Measurements from ENCODE around the gene IQSEC2. TPM values are rescaled to one million over a fixed set of nuclear protein-coding genes. Genes with fewer than 3 reads are reported as not detected.

Gene IQSEC2
- total and polyA plus RNA-seq, 2 experiments from 2014 or later, result 4.4 to 7.0 TPM

GRCh38 chrX:53265771-53266574, 15.4 kb downstream of the IQSEC2 start:
- Histone ChIP-seq H3K79me2 (no peaks in the 10 kb centered on the region), H3K27me3 (no peaks in the 10 kb centered on the region), H3K4me2 (no peak overlapping the region), H4K20me1 (ENCODE audit: insufficient read depth, poor library complexity, severe bottlenecking) (no peaks in the 10 kb centered on the region), H3K4me1 (ENCODE audit: insufficient read depth) (no peaks in the 10 kb centered on the region), H2AFZ (no peak overlapping the region), H3K27ac (peak overlapping the region; percentile 73), H3K36me3 (replicated peaks; ENCODE audit: insufficient read depth, low read depth) (no peaks in the 10 kb centered on the region), H3K9me3 (ENCODE audit: low read depth) (no peaks in the 10 kb centered on the region), H3K4me3 (no peak overlapping the region), H3K9me2 (replicated peaks; ENCODE audit: insufficient read depth) (no peaks in the 10 kb centered on the region)
- no peak for DNase-seq (ENCODE audit: low spot score)
- 55% methylated on average over 8 of the region's 8 CpGs for WGBS (ENCODE audit: low lambda C conversion rate, missing lambda C conversion rate)
- TF ChIP-seq EZH2 (IDR thresholded peaks at IDR 0.05; ENCODE audit: borderline replicate concordance) (no peak), EZH2phosphoT487 (IDR thresholded peaks at IDR 0.05; ENCODE audit: low read depth, severe bottlenecking, unreplicated experiment) (no peak), CTCF (IDR thresholded peaks at IDR 0.05; ENCODE audit: poor library complexity) (no peak)

- WGBS (ENCODE audit: low lambda C conversion rate, missing lambda C conversion rate), result 67% methylated on average over 9 of the region's 11 CpGs
- no peak for DNase-seq (ENCODE audit: low spot score)
- no peak overlapping the region for H2AFZ ChIP-seq
- no peak overlapping the region for H3K4me2 ChIP-seq
- no peaks in the 10 kb centered on the region for H3K4me1 ChIP-seq (ENCODE audit: insufficient read depth)
- no peaks in the 10 kb centered on the region for H4K20me1 ChIP-seq (ENCODE audit: insufficient read depth, poor library complexity, severe bottlenecking)
- no peaks in the 10 kb centered on the region for H3K36me3 ChIP-seq (replicated peaks; ENCODE audit: insufficient read depth, low read depth)
- H3K4me3 ChIP-seq, result no peak overlapping the region
- no peaks in the 10 kb centered on the region for H3K27me3 ChIP-seq
- H3K79me2 ChIP-seq, result no peaks in the 10 kb centered on the region
- no peaks in the 10 kb centered on the region for H3K9me3 ChIP-seq (ENCODE audit: low read depth)
- H3K27ac ChIP-seq, result no peak overlapping the region
- no peak for TF ChIP-seq EZH2phosphoT487 (IDR thresholded peaks at IDR 0.05; ENCODE audit: low read depth, severe bottlenecking, unreplicated experiment)
- TF ChIP-seq EZH2 (IDR thresholded peaks at IDR 0.05; ENCODE audit: borderline replicate concordance), result no peak
- no peak for TF ChIP-seq CTCF (IDR thresholded peaks at IDR 0.05; ENCODE audit: poor library complexity)
- H3K9me2 ChIP-seq (replicated peaks; ENCODE audit: insufficient read depth), result no peaks in the 10 kb centered on the region
These were observed 17.7 kb downstream of the IQSEC2 start for GRCh38 chrX:53263597-53264094.

GRCh38 chrX:53262918-53263394, 18.4 kb downstream of the IQSEC2 start:
- Histone ChIP-seq H3K36me3 (replicated peaks; ENCODE audit: insufficient read depth, low read depth) (no peaks in the 10 kb centered on the region), H3K27me3 (no peaks in the 10 kb centered on the region), H3K9me3 (ENCODE audit: low read depth) (no peaks in the 10 kb centered on the region), H3K4me2 (no peak overlapping the region), H3K27ac (no peak overlapping the region), H2AFZ (no peak overlapping the region), H3K4me3 (no peak overlapping the region), H3K79me2 (no peaks in the 10 kb centered on the region), H3K4me1 (ENCODE audit: insufficient read depth) (no peaks in the 10 kb centered on the region), H3K9me2 (replicated peaks; ENCODE audit: insufficient read depth) (no peaks in the 10 kb centered on the region), H4K20me1 (ENCODE audit: insufficient read depth, poor library complexity, severe bottlenecking) (no peaks in the 10 kb centered on the region)
- DNase-seq (ENCODE audit: low spot score), result no peak
- TF ChIP-seq EZH2phosphoT487 (IDR thresholded peaks at IDR 0.05; ENCODE audit: low read depth, severe bottlenecking, unreplicated experiment) (no peak), EZH2 (IDR thresholded peaks at IDR 0.05; ENCODE audit: borderline replicate concordance) (no peak), CTCF (IDR thresholded peaks at IDR 0.05; ENCODE audit: poor library complexity) (no peak)
- 62% methylated on average over 8 of the region's 8 CpGs for WGBS (ENCODE audit: low lambda C conversion rate, missing lambda C conversion rate)

All from hepatocyte (in vitro differentiated cells).